ENCODE results near the gene WBP4. TPM values are rescaled to one million over a fixed set of nuclear protein-coding genes. Genes with fewer than 3 reads are reported as not detected.
A peak's percentile ranks its signal among the peaks of the same experiment; 100 is the strongest.

The WBP4 gene
- total RNA-seq, 1 donor from 2014 or later: 8.9 TPM

DNA sequence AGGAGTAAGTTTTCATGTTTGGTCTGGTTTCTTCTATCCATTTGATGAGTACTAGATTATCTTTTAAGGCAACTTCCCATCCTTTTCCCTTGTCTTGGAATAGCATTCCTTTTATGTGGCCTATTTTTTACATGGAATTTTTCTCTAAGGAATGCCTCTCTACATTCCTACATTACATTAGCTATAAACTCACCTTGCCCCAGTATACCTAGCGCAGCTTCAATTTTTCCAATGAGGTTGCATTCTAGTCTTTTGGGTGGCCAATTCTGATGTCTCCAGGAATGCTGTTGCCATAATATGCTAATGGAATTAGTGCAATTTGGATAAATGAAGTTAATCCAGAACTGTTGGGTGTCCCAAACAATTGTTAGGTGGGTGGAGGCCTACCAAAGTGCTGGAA, 37.5 kb downstream of the WBP4 start:
- Mint-ChIP-seq H3K27ac (ENCODE audit: unreplicated experiment) (no peak overlapping the region), H3K36me3 (ENCODE audit: unreplicated experiment) (no peaks in the 10 kb centered on the region), H3K27me3 (ENCODE audit: unreplicated experiment) (peaks cover 2% of the 10 kb centered on the region), H3K9me3 (ENCODE audit: unreplicated experiment) (peaks cover 2% of the 10 kb centered on the region), H3K4me3 (ENCODE audit: unreplicated experiment) (no peak overlapping the region), H3K4me1 (ENCODE audit: low read depth, unreplicated experiment) (no peaks in the 10 kb centered on the region)
- no peak for TF ChIP-seq CTCF (IDR thresholded peaks at IDR 0.05; ENCODE audit: partially characterized antibody, unreplicated experiment)
- DNase-seq: no peak

DNA sequence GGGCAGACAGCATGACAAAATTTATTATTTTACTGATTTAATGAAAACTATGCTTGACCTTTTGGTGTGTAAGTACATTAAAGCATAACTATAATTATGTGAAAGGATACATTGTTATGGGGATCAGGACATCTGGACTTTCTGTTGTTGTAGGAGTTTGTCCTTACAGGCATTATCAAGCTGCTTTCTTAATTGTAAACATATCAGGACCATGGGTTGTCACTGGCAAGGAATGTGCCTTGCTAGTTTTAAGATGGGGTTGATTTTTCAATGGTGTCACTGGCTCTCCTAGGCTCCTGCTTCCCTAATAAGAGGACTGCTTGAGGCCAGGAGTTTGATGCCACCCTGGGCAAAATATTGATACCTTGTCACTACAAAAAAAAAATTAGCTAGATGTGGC, 38.7 kb downstream of the WBP4 start:
- TF ChIP-seq CTCF (IDR thresholded peaks at IDR 0.05; ENCODE audit: partially characterized antibody, unreplicated experiment): no peak
- no peaks in the 10 kb centered on the region for H3K4me1 Mint-ChIP-seq (ENCODE audit: low read depth, unreplicated experiment)
- H3K9me3 Mint-ChIP-seq (ENCODE audit: unreplicated experiment): peaks cover 1% of the 10 kb centered on the region
- no peaks in the 10 kb centered on the region for H3K36me3 Mint-ChIP-seq (ENCODE audit: unreplicated experiment)
- peaks cover 2% of the 10 kb centered on the region for H3K27me3 Mint-ChIP-seq (ENCODE audit: unreplicated experiment)
- no peak overlapping the region for H3K27ac Mint-ChIP-seq (ENCODE audit: unreplicated experiment)
- no peak overlapping the region for H3K4me3 Mint-ChIP-seq (ENCODE audit: unreplicated experiment)
- DNase-seq: no peak

- DNase-seq: peak; percentile 26
- no peak for TF ChIP-seq CTCF (IDR thresholded peaks at IDR 0.05; ENCODE audit: partially characterized antibody, unreplicated experiment)
- Mint-ChIP-seq H3K27ac (ENCODE audit: unreplicated experiment) (peak overlapping the region; percentile 59), H3K9me3 (ENCODE audit: unreplicated experiment) (peaks cover 4% of the 10 kb centered on the region), H3K27me3 (ENCODE audit: unreplicated experiment) (peaks cover 2% of the 10 kb centered on the region), H3K4me1 (ENCODE audit: low read depth, unreplicated experiment) (peaks cover 3% of the 10 kb centered on the region), H3K4me3 (ENCODE audit: unreplicated experiment) (no peak overlapping the region), H3K36me3 (ENCODE audit: unreplicated experiment) (no peaks in the 10 kb centered on the region)
Observed at GRCh38 chr13:41107104-41107571, 45.8 kb downstream of the WBP4 start.

- TF ChIP-seq CTCF (IDR thresholded peaks at IDR 0.05; ENCODE audit: partially characterized antibody, unreplicated experiment): no peak
- no peaks in the 10 kb centered on the region for H3K36me3 Mint-ChIP-seq (ENCODE audit: unreplicated experiment)
- peaks cover 2% of the 10 kb centered on the region for H3K27me3 Mint-ChIP-seq (ENCODE audit: unreplicated experiment)
- H3K9me3 Mint-ChIP-seq (ENCODE audit: unreplicated experiment): peaks cover 4% of the 10 kb centered on the region
- H3K4me1 Mint-ChIP-seq (ENCODE audit: low read depth, unreplicated experiment): peaks cover 3% of the 10 kb centered on the region
- peak; percentile 22 for DNase-seq
- no peak overlapping the region for H3K27ac Mint-ChIP-seq (ENCODE audit: unreplicated experiment)
- H3K4me3 Mint-ChIP-seq (ENCODE audit: unreplicated experiment): no peak overlapping the region
Observed at GRCh38 chr13:41107584-41108014, 46.3 kb downstream of the WBP4 start.

DNA sequence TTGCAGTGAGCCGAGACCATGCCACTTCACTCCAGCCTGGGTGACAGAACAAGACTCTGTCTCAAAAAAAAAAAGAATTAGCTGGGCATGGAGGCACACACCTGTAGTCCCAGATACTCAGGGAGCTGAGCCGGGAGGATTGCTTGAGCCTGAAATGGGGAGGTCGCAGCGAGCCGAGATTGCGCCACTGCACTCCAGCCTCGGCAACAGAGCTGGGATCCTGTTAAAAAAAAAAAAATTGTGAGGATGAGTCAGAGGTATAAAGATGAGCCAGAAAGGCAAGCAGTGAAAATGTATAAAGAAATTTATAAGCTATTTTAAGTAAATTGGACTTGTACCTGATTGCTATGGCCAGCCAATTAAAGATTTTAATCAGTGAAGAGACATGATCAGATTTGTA, 50.1 kb downstream of the WBP4 start:
- no peak for TF ChIP-seq CTCF (IDR thresholded peaks at IDR 0.05; ENCODE audit: partially characterized antibody, unreplicated experiment)
- H3K36me3 Mint-ChIP-seq (ENCODE audit: unreplicated experiment): no peaks in the 10 kb centered on the region
- H3K4me1 Mint-ChIP-seq (ENCODE audit: low read depth, unreplicated experiment): peaks cover 3% of the 10 kb centered on the region
- DNase-seq: no peak
- no peak overlapping the region for H3K4me3 Mint-ChIP-seq (ENCODE audit: unreplicated experiment)
- H3K9me3 Mint-ChIP-seq (ENCODE audit: unreplicated experiment): peaks cover 4% of the 10 kb centered on the region
- no peak overlapping the region for H3K27ac Mint-ChIP-seq (ENCODE audit: unreplicated experiment)
- peaks cover 2% of the 10 kb centered on the region for H3K27me3 Mint-ChIP-seq (ENCODE audit: unreplicated experiment)

Measured in glutamatergic neuron (in vitro differentiated cells).